HG03045 (cell line): Measurements from ENCODE around the gene C17orf114.

Experiments
- ATAC-seq: cut with Tn5 transposase; IDR thresholded peaks from one replicate; pipeline ENCODE4 v1.9.1; 2021; ENCODE audit warnings: mild to moderate bottlenecking, moderate library complexity; ENCODE audit not compliant: unreplicated experiment

C17orf114 gene

DNA sequence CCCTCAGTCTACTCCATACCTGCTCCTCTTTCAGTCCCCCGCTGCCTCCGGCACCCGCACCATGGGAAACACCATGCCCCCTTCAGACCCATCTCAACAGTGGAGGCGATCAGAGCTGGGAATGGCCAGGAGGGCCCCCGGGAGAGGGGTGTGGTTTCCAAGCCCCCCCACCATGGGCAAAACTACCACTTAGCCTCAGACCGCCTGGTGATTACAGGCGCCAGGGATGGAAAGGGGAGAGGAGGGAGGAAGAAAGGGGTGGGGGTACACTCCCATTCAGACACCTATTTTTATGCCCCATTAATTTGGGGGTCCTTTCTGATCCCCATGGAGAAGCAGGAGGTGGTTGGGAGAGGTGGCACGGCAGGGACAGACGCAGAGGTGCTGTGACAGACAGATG is at the start of gene C17orf114:
TSS of gene C17orf114 (minus strand) at position 101 of the 400 bp plus-strand sequence.
- no peak for ATAC-seq

DNA sequence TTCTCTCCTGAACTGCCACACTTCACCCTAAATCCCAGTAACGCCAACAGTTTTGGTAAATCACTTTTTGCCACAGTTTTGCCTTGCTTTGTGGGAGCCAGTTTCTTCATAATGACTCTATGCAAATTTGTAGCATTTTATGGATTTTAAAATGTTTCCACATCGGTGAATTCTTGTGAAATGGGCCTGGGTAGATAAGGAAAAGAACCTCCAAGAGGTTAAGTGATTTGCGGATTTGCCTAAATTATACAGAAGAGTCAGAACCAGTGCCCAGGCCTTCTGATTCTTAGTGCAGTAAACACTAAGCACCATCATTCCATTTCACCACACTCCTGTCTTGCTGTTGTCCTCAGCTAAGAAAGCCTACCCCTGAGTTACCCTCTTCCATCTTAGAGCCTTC is 49.0 kb upstream of the C17orf114 start:
- no peak for ATAC-seq

DNA sequence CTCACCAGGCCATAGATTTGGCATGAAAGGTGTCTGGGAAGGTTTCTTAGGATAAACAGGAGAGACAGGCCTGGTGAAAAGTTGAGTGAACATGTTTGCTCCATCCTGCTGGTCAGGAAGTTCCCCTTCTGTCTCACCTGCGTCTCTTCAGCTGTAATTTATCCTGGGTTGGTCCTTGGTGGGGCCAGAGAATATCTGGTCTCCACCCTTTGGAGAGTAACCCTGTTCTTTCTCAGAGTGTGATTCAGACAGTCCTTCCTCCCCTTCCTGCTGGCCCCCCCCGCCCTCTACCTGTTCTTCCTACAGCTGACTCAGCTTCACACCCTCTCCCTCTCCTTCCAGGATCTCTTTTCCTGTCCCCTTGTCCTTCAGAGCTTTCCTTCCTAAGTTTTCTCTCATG is 48.1 kb upstream of the C17orf114 start:
- ATAC-seq: no peak

DNA sequence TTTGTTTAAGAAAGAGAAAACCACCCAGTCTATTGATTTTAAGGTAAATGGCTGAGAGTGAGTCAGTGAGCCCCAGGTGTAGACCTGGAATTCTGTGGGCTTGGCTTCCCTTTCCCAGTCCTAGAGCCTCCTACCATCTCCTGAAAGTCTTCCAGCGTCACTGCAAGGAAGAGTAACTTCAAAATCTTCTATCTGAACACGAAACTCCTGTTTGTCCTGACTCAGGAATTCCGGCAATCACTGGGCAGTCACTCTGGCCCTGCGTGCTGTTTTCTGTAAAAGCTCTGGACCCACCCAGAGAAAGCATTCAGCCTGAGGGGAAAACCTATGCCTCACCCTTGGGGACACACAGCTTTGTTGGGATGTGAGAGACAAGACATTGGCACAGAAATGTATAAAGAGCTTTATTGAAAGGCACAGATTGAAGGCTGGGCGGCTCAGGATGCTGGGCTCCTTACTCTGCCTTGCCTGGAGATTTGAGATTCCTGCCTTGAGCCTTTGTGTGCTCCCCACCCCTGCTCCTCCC is 46.9 kb upstream of the C17orf114 start:
- ATAC-seq: no peak

DNA sequence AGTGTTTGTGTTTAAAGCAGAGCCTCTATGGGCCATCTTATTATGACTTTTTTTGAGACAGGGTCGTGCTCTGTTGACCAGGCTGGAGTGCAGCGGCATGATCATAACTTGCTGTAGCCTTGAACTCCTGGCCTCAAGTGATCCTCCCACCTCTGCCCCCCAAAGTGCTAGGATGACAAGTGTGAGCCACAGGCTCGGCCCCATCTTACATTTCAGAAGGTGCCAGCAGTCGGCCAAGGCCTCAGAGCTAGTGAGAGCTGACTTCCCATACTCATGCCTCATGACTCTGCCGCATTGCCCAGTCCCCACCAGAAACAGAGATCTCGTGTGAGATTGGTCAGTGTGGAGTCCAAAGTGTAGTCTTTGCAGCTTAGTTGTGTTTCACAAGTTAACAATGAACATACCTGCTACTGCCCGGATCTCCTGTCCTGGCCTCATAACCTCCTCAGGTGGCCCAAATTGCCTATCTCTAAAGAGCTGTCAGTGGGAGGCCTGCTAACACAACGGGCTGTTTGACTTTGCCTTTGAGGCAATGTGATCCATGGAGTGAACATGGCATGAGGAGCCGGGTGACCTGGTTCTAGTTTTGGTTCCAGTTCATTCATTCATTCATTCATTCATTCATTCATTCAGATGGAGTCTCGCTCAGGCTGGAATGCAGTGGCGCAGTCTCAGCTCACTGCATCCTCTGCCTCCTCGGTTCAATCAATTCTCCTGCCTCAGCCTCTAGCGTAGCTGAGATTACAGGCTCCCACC is 44.7 kb upstream of the C17orf114 start:
- no peak for ATAC-seq

DNA sequence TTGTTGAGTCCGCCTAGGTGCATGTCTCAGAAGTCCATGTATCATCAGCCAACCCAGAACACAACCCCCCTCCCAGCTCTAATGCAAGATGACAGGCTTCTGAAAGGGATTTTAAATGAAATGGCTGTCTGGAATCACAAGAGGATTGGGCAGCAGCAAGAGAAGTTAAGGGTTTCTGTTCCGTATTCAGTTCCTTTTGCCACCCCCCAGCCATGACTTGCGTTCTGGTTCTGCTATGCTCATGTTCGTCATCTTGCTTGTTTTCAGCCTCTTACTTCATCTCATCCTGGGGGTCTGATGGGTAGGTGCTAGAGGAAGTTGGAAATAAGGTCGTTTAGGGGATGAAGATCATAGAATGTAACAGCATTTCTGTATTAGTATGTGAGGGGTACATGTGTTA is 43.0 kb upstream of the C17orf114 start:
- no peak for ATAC-seq

DNA sequence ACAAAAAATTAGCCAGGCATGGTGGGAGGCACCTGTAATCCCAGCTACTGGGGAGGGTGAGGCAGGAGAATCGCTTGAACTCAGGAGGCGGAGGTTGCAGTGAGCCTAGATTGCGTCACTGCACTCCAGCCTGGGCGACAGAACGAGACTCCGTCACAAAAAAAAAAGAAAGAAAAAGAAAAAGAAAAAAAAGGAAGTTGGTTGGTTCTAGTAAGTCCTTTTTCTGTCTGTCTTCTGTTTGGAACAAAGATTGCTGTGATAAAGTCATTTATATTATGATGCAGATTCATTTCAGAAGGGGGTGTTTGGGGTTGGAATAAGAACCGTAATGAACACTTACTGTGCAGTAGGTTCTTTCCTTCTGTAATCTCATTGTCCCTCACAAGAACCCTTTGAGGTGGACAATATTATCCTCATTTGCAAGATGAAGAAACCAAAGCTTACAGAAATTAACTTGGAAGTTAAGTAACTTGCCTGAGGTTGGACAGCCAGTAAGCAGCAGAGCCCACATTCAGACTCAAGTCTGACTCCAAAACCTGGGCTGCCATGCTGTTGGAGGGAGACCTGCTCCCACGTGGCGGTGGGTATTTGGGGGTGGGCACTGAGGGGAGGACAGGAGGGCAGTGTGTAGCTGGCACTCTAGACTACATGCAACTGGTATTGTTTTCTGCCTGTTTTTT is 41.3 kb upstream of the C17orf114 start:
- no peak for ATAC-seq

DNA sequence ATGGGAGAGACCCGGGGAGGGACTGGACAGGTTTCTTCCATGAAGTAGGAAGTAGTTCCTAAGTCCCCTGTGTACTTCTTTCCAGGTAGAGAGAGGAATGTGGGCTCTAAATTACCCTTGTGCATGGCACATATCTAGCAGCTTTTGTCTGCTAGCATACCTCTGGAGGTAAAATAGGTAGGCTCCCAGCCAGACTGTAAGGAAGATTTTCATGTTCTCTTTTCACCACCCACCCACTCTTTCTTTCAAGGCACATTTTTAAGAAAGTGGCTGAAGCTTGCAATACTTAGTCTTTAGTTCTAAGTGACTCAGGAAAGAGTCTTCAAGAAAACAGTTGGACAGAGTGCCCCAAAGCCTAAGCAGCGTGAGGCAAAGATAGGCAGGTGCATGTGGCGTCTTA is 40.2 kb upstream of the C17orf114 start:
- ATAC-seq: no peak

DNA sequence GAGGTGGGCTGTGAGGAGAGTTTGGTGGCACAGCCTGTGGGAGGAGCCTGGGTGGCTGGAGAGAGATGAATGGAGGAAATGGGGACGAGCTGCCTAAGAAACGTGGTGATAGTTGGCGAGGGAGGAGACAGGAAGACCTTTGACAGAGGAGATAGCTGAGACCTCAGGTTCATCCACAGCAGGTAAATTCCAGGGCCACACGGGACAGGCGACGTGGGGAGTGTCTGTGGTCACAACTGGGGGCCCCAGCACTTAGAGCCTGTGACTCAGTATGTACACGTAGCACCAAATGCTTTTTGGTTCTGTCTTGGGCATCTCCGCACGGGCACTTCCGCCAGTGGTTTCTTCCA is 38.7 kb upstream of the C17orf114 start:
- ATAC-seq: no peak

DNA sequence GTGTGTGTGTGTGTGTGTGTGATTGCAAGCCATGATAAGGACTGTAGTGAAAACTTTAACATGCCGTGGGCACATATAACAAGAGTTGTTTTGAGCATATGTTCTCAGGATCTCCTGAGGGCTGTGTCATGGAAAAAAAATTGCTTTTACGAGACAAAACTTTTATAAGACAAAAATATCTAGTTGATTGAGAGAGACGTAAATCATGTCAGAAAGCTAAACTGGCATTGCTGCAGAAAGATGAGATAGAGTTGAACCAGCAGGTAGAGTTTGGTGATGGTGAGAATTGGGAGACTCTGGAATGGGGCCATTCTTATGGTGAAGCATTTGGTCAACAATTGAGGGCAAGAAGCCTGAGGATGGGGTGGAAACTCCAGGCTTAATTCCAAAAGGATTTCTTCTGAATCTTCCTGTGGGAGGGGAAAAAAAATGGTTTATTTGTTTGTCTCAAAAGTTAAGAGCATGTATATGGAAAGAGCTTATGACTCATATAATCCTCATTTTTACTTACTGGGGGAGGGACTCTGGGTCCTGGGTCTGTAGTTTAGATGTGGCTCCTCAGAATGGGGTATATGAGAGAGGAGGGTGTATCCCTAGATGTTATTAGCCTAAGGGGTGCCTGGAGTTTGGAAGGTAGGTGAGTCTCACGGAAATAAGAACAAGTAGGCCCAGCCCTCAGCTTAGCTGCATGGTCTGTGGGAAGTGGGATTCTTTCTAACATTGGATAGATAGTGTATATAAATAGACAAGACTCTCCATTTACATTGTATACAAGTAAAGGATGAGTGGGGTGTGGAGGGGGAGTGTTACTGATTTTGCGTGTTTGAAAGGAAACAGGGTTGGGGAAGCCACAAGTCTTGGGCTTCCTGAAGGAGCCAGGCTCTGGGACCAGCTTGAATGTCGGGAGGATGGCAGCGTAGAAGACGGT is 38.1 kb upstream of the C17orf114 start:
- no peak for ATAC-seq

DNA sequence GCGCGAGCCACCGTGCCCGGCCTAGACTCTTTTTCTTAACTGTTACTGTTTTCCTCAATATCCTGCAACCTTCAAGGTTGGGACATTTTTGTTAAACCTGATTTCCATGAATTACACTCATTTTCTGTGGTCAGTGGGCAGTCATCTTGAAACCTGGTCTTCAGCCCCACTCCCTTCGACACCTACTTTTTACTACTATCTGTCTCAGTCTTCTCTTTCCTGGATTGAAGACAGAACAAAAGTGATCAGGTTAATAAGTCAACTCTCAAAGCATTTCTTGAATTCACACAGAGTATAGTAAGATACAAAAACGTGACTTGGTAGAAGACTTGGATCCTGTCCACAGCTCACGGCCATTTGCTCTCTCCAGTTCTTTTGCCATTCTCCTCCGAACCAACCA is 37.1 kb upstream of the C17orf114 start:
- no peak for ATAC-seq

DNA sequence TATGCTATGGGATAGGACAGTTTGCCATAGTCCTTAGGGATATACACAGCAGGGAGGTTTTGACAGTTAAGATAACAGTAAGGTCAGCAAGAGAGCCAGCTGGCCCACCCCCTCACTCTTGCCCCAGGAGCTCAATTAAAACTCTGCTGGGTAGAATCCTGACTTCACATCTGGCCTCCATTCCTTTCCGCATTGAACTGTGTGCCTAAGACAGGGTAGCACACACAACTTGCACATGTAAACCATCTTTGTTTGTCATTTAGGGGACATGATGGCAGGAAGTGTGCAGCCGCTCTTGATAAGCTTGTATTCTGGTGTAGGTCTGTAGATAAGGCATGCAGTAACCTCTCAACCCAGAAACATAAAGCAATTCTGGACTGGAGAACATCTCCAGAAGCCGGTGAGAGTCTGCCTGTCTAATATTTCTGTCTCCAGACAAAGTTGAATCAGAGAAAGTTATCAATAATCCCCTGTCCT is 36.2 kb upstream of the C17orf114 start:
- no peak for ATAC-seq

DNA sequence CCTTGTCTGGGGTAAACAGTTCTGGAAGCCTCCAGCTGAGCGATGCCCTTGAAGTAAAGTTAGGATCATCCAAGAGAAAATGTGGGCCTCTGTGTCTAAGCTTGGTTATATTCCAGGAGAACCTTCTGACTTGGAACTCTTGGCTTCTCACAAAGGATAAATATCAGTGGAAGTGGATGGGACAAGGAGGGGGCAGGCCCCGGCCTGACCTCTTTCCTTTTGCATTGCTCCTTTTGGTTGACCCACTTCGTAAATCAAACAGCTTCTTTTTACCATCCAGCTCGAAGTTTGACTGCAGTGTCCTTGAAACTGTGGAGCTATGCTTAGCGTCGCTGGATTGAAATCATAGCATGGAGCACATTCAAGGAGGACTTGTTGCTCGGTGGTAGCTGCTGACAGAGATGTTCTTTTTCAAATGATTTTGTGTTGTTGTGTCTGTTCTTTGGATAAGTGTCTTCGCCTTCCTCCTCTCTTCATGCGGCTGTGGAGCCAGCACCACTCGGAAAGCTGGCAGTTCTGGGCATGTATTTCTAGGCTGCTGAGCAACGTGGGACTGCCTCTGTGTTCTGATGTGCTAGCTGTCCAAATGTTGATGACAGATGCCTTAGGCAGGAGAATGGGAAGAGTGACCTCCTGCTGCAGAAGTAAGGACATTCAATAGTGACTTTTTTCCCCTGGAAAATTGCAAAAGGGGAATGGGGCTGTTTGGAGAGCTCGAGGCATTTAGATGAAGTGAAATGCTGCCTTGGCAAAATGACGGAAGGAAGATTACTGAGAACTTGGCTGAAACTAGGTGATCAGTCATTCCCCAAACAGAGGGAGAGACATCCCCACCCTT is 35.6 kb upstream of the C17orf114 start:
- ATAC-seq: no peak

DNA sequence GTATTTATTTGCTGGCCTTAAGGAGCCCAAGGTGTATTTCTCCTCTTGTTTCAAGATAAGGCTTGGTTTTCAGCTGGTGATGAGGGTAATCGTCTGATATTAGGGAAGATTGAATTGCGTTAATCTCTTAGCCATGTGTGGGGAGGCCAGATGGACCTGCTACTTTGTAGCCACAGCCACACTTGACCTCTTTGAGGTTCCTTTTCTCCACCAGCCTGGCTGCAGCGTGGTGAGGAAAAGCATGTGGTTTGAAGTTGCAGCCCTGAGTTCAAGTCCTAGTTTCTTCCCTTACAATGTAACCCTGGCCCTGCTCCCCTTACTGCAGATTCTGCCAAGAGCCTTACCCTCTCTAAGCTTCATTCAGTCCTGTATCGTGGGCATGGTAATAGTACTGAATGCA is 34.1 kb upstream of the C17orf114 start:
- no peak for ATAC-seq

DNA sequence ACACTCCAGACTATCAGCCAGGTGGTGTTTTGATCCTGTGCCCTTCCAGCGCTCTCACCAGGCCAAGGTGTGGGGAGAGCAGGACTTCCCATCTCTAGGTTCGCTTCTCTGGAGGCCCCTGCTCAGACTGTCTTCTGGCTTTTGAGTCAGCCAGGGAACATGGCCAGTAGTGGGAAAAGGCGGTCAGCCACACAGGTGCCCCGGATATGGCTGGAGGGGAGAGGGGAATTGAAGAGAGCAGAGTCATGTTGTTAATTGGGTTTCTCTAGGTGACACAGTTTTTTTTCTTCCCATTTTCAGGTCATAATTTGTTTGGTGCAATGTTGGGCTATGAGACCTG is 32.5 kb upstream of the C17orf114 start:
- ATAC-seq: no peak

DNA sequence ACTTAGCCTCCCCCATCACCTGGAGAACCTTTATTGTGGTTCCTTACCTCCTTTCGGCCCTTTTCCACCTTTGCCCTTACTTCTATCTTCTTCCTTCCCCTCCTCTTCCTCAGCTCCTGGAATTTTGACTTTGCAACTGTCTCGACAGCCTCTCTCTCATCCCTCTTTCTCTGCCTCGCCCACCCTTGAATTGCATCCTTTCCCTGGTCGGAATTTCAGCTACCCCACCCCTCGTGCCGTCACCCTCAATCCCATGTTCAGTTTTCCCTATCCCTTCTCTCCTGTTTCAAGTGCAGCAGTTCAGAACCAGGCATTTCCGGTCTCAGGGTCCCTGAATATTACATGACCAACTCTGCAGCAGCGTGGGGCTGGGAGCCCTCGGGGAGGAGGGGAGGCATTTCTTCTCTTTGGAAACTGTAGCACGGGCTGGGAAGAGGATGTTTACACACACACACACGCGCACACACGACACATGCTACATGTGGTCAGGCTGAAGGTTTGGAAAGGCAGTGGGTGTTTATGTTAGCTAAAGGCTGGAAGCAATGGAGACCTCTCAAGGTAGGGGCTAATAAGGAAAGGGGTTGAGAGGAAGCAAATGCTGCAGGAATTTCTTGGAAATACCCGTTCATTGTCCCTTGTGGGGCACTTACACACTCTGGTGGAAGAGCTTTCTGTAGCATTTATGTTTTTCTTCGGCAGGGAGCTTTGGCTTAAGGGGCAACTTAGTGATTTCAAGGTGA is 32.0 kb upstream of the C17orf114 start:
- ATAC-seq: no peak

DNA sequence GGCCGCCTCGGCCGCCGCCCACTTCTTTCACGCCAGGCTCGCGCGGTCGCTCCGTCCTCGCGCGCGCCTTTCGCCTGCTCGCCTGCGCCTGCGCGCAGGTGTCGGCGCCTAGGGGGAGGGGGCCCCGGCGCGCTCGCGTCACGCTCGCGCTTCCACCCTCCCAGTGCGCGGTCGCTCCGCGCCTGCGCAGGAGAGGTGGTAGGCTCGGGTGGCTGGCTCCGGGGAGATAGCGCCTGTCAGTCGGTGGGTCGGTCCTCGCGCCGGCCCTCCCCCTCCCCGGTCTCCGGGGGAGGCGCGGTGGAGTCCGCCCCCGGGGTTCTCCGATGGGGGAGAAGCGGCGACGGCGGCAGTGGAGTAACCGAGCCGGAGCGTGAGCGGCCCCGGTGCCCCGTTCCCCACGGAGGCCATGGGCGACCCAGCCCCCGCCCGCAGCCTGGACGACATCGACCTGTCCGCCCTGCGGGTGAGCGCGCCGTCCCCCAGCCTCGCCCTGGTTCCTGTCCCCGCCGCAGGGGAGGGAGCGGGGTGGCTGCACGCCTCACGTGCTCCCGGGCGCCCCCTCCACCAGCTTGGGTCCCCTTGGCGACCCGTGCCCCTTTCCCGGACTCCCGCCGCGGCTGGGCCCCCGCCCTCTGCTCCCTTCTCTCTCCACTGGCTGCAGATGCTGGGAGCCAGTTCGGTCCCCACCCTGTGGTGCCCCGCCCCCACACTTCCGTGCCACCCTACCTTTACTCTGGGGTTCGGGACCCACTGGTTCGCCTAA is 31.2 kb upstream of the C17orf114 start, which contains the start of gene MINK1:
TSS of gene MINK1 (plus strand) at position 163 of the 763 bp plus-strand sequence. CDS start at position 407, 244 bp downstream.
- ATAC-seq: peak; percentile 91

DNA sequence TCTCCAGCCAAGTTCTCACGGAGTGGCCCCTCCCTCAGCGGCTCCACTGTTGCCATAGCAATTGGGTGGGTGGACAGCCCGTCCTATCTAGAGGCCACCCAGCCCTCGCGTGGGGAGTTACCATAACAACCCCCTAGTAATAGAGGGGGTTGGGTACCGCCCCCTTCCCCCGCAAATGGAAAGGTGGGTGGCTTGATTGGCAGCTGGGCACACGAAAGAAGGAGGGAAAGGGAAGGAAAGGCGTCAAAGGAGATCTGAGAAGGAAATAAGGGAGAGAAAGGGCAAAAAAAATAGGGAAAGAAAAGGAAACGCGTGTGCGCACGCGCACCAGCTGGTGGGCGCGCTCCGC is 30.7 kb upstream of the C17orf114 start:
- peak; percentile 7 for ATAC-seq

DNA sequence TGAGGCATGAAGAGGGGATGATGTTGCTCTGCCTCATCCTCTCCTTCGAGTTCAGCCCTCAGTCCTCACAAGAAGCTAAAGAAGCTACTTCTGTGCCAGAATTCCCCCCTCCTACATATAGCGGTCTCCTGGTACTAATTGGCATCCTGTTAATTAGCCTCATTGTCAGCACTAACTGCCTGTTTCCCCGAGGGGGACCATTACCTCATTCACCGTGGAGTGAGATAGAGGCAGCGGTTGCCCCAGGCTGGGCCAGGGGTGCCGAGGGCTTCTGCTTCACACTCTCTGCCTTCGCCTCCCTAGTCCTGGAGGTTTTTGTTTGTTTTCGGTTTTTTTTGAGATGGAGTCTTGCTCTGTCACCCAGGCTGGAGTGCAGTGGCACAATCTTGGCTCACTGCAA is 25.3 kb upstream of the C17orf114 start:
- ATAC-seq: no peak
